Breast epithelium (tissue), 4 donors: ENCODE data around the gene SRSF5. TPM values are rescaled to one million over a fixed set of nuclear protein-coding genes. Genes with fewer than 3 reads are reported as not detected.

ENCODE experiments used
- DNase-seq, 2 donors: peaks; one replicate each; pipeline ENCODE4 v3.0.0-alpha.2; 2019; ENCODE audit warnings: low spot score in 2 of 2
- H3K27ac ChIP-seq, 2 donors: fragments of 200-600 bp; sonication (generic) in 1 of 2; one replicate each; pipeline ENCODE4 v1.5.1; 2016 to 2019; ENCODE audit warnings: mild to moderate bottlenecking in 1 of 2
- H3K27me3 ChIP-seq, 2 donors: fragments of 200-600 bp; sonication (generic) in 1 of 2; one replicate each; pipeline versions ENCODE4 v1.5.1 to v1.6.0; 2017 to 2019; ENCODE audit warnings: control low read depth in 1 of 2, mild to moderate bottlenecking in 1 of 2
- H3K36me3 ChIP-seq: fragments of 200-600 bp; one replicate; pipeline ENCODE4 v1.5.1; 2019
- H3K4me1 ChIP-seq, 2 donors: fragments of 200-600 bp; sonication (generic); one replicate each; pipeline ENCODE4 v1.5.1; 2016 to 2019; ENCODE audit warnings: control low read depth in 1 of 2
- H3K4me3 ChIP-seq, 3 donors: fragments of 200-600 bp; sonication (generic); 1 replicate in 2 of 3; 2 replicates in 1 of 3; pipeline ENCODE4 v1.5.1; 2016 to 2019; ENCODE audit warnings: mild to moderate bottlenecking in 3 of 3, moderate library complexity in 2 of 3
- H3K9me3 ChIP-seq, 2 donors: fragments of 200-600 bp; sonication (generic) in 1 of 2; one replicate each; pipeline ENCODE4 v1.5.1; 2016 to 2019; ENCODE audit warnings: control low read depth in 1 of 2
- POLR2A ChIP-seq: fragments of 450-650 bp; IDR thresholded peaks from one replicate; pipeline ENCODE4 v1.6.1; 2016; ENCODE audit warnings: antibody characterized with exemption, mild to moderate bottlenecking, moderate library complexity
- intact Hi-C: fragments of 100-400 bp; cut with DNase I; formaldehyde crosslinking; loops from one replicate; pipeline ENCODE4 v1.15.1; 2023; ENCODE audit warnings: low total_unique reads
- total RNA-seq, 3 donors: library from RNA; depleted of rRNA; stranded (reverse); fragments of >200 nt; gene quantifications; one replicate each; pipeline ENCODE4 v1.1.0, GENCODE V29; 2016

The SRSF5 gene
- total RNA-seq, 3 donors from 2014 or later, result 411 to 543 (median 424) TPM

DNA sequence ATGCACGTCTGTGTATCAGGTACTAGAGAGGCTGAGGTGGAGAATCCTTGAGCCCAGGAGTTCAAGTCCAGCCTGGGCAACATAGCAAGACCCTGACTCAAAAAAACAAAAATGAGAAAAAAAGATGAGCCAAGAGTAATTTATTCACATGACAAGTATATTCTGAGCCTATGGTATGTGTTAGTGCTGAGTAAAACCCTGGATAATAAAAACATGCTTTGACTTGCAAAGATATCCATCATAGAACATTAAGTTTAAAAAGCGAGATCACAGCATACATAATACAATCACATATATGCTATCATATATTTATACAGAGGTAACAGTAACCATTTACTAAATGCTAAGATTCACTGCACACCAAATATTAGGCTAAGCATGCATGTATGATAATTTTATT, 54.0 kb downstream of the SRSF5 start:
- TF ChIP-seq POLR2A, result no peak
- intact Hi-C loops, result no loop called here

More for the DNA sequence above, 54.0 kb downstream of the SRSF5 start:
- H3K9me3 ChIP-seq, result no peaks in the 10 kb centered on the region
- no peaks in the 10 kb centered on the region for H3K4me1 ChIP-seq
- DNase-seq, result no peak
- H3K27me3 ChIP-seq, result no peaks in the 10 kb centered on the region
- H3K4me3 ChIP-seq, result no peak overlapping the region
- H3K36me3 ChIP-seq, result no peaks in the 10 kb centered on the region
- H3K27ac ChIP-seq, result no peak overlapping the region

Other genes starting within 250 kb of the SRSF5 start
- gene CCDC177, start 192.3 kb upstream of the SRSF5 start, total RNA-seq, result under 1 TPM in 2 of 3 donors, not detected in 1; 0.29 to 0.33 TPM
- 10 to 100 TPM; 30.2 to 55.9 (median 55.7) TPM for gene SUSD6, start 155.5 kb upstream of the SRSF5 start, total RNA-seq
- not detected for gene SLC10A1, start 30.1 kb downstream of the SRSF5 start, total RNA-seq
- gene SMOC1, start 112.3 kb downstream of the SRSF5 start, total RNA-seq, result 10 to 100 TPM in 1 of 3 donors, 1 to 10 TPM in 2; 2.9 to 32.6 (median 5.7) TPM